ENCODE measurements around the gene ITIH5. TPM values are rescaled to one million over a fixed set of nuclear protein-coding genes. Genes with fewer than 3 reads are reported as not detected.

The ITIH5 gene
- total and polyA plus RNA-seq, 2 of the 13 experiments (the other 11 are each of a cell fraction or from before 2014, with no cell fraction given): 4.7 to 8.9 TPM

DNA sequence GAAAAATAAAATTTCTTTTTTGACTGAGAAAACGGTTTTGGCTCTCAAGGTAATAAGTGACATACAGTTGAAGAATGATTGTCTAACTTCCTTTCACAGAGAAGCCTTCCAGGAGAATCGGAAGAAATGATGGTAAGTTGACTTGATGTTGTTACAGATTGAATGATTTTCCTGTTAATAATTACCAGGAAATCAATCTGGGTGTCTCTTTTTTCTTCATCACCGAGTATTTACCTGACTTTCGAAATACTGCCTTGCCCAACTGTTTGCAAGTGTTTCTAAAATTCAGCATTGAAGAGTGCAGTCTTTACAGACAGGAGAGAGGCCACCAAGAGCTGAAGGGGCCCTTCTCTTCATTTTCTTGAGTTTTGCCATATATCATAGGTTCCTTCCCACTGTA lies 40.3 kb upstream of the ITIH5 start (continued):
- TF ChIP-seq ZNF446 (CRISPR knock-in tag; IDR thresholded peaks at IDR 0.05) (no peak), SAP130 (CRISPR knock-in tag; IDR thresholded peaks at IDR 0.05; ENCODE audit: low read depth) (peak; percentile 72), MAZ (IDR thresholded peaks at IDR 0.05; ENCODE audit: borderline replicate concordance, low read depth, low read length) (no peak), MAZ (CRISPR knock-in tag; IDR thresholded peaks at IDR 0.05; ENCODE audit: low read depth) (no peak; the same call in 1 of the 2 replicates), ISL2 (CRISPR knock-in tag; IDR thresholded peaks at IDR 0.05) (peak; percentile 97), TCF12 (IDR thresholded peaks at IDR 0.05) (no peak), TCF12 (CRISPR knock-in tag; IDR thresholded peaks at IDR 0.05) (peak; percentile 84; the same call in 1 of the 2 replicates), POGZ (CRISPR knock-in tag; IDR thresholded peaks at IDR 0.05) (peak; percentile 59; the same call in 1 of the 2 replicates), SYNCRIP (IDR thresholded peaks at IDR 0.05; ENCODE audit: insufficient read depth, low read depth, low read length) (no peak), STAT5B (CRISPR knock-in tag; IDR thresholded peaks at IDR 0.05) (0 out of 2 replicates have a peak, but pooled peaks have one; percentile 61), RAD21 (CRISPR knock-in tag; IDR thresholded peaks at IDR 0.05) (no peak), PHF5A (CRISPR knock-in tag; IDR thresholded peaks at IDR 0.05; ENCODE audit: low read depth, unreplicated experiment) (peak; percentile 77), ARNTL (CRISPR knock-in tag; IDR thresholded peaks at IDR 0.05) (peak; percentile 70), MEIS2 (CRISPR knock-in tag; IDR thresholded peaks at IDR 0.05) (no peak), HDAC1 (CRISPR knock-in tag; IDR thresholded peaks at IDR 0.05) (peak; percentile 61; the same call in 1 of the 2 replicates)
- TF ChIP-seq, protein P1, sequence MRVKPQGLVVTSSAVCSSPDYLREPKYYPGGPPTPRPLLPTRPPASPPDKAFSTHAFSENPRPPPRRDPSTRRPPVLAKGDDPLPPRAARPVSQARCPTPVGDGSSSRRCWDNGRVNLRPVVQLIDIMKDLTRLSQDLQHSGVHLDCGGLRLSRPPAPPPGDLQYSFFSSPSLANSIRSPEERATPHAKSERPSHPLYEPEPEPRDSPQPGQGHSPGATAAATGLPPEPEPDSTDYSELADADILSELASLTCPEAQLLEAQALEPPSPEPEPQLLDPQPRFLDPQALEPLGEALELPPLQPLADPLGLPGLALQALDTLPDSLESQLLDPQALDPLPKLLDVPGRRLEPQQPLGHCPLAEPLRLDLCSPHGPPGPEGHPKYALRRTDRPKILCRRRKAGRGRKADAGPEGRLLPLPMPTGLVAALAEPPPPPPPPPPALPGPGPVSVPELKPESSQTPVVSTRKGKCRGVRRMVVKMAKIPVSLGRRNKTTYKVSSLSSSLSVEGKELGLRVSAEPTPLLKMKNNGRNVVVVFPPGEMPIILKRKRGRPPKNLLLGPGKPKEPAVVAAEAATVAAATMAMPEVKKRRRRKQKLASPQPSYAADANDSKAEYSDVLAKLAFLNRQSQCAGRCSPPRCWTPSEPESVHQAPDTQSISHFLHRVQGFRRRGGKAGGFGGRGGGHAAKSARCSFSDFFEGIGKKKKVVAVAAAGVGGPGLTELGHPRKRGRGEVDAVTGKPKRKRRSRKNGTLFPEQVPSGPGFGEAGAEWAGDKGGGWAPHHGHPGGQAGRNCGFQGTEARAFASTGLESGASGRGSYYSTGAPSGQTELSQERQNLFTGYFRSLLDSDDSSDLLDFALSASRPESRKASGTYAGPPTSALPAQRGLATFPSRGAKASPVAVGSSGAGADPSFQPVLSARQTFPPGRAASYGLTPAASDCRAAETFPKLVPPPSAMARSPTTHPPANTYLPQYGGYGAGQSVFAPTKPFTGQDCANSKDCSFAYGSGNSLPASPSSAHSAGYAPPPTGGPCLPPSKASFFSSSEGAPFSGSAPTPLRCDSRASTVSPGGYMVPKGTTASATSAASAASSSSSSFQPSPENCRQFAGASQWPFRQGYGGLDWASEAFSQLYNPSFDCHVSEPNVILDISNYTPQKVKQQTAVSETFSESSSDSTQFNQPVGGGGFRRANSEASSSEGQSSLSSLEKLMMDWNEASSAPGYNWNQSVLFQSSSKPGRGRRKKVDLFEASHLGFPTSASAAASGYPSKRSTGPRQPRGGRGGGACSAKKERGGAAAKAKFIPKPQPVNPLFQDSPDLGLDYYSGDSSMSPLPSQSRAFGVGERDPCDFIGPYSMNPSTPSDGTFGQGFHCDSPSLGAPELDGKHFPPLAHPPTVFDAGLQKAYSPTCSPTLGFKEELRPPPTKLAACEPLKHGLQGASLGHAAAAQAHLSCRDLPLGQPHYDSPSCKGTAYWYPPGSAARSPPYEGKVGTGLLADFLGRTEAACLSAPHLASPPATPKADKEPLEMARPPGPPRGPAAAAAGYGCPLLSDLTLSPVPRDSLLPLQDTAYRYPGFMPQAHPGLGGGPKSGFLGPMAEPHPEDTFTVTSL (CRISPR knock-in tag; IDR thresholded peaks at IDR 0.05; ENCODE audit: borderline replicate concordance): peak; percentile 92; the same call in 1 of the 2 replicates
- TF ChIP-seq, protein P2, sequence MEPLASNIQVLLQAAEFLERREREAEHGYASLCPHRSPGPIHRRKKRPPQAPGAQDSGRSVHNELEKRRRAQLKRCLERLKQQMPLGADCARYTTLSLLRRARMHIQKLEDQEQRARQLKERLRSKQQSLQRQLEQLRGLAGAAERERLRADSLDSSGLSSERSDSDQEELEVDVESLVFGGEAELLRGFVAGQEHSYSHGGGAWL (CRISPR knock-in tag; IDR thresholded peaks at IDR 0.05): no peak
- TF ChIP-seq, protein P3, sequence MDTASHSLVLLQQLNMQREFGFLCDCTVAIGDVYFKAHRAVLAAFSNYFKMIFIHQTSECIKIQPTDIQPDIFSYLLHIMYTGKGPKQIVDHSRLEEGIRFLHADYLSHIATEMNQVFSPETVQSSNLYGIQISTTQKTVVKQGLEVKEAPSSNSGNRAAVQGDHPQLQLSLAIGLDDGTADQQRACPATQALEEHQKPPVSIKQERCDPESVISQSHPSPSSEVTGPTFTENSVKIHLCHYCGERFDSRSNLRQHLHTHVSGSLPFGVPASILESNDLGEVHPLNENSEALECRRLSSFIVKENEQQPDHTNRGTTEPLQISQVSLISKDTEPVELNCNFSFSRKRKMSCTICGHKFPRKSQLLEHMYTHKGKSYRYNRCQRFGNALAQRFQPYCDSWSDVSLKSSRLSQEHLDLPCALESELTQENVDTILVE (CRISPR knock-in tag; IDR thresholded peaks at IDR 0.05): peak; percentile 77; the same call in 1 of the 2 replicates
- TF ChIP-seq, protein P4, sequence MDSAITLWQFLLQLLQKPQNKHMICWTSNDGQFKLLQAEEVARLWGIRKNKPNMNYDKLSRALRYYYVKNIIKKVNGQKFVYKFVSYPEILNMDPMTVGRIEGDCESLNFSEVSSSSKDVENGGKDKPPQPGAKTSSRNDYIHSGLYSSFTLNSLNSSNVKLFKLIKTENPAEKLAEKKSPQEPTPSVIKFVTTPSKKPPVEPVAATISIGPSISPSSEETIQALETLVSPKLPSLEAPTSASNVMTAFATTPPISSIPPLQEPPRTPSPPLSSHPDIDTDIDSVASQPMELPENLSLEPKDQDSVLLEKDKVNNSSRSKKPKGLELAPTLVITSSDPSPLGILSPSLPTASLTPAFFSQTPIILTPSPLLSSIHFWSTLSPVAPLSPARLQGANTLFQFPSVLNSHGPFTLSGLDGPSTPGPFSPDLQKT (CRISPR knock-in tag; IDR thresholded peaks at IDR 0.05; ENCODE audit: borderline replicate concordance): no peak
- TF ChIP-seq, protein P5, sequence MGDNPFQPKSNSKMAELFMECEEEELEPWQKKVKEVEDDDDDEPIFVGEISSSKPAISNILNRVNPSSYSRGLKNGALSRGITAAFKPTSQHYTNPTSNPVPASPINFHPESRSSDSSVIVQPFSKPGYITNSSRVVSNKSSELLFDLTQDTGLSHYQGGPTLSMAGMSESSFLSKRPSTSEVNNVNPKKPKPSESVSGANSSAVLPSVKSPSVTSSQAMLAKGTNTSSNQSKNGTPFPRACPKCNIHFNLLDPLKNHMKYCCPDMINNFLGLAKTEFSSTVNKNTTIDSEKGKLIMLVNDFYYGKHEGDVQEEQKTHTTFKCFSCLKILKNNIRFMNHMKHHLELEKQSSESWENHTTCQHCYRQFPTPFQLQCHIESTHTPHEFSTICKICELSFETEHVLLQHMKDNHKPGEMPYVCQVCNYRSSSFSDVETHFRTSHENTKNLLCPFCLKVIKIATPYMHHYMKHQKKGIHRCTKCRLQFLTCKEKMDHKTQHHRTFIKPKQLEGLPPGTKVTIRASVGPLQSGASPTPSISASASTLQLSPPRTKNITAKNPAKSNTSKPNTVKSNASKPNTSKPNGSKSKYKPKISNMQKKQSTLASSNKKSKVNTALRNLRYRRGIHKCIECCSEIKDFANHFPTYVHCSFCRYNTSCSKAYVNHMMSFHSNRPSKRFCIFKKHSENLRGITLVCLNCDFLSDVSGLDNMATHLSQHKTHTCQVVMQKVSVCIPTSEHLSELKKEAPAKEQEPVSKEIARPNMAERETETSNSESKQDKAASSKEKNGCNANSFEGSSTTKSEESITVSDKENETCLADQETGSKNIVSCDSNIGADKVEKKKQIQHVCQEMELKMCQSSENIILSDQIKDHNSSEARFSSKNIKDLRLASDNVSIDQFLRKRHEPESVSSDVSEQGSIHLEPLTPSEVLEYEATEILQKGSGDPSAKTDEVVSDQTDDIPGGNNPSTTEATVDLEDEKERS (CRISPR knock-in tag; IDR thresholded peaks at IDR 0.05): no peak; the same call in 1 of the 2 replicates
